WTC11 (cell line): Measurements from ENCODE around the gene KIAA1328. TPM values are rescaled to one million over a fixed set of nuclear protein-coding genes. Genes with fewer than 3 reads are reported as not detected.

Source experiments
- ATAC-seq: fragments of 200-7000 bp; cut with Tn5 transposase; 2 replicates; pipeline ENCODE4 v1.10.0; 2021; ENCODE audit warnings: mild to moderate bottlenecking, moderate library complexity
- Bru-seq: library from RNA; stranded (reverse); fragments of 400-500 nt; gene quantifications from one replicate; lab custom pipeline; 2021; lab: Mats Ljungman, UMichigan
- CTCF ChIA-PET: fragments of 300-600 bp; sonication (Branson Sonifier 250); formaldehyde crosslinking; loops from one replicate; lab custom pipeline; 2021; ENCODE audit warnings: antibody characterized with exemption; lab: Charles Lee
- POLR2A ChIA-PET: fragments of 350-600 bp; sonication (Branson Sonifier 250); formaldehyde crosslinking; loops from one replicate; lab custom pipeline; 2021; ENCODE audit warnings: antibody characterized with exemption; lab: Charles Lee
- DNase-seq: peaks from one replicate; pipeline ENCODE4 v3.0.0; 2021; ENCODE audit warnings: low spot score
- H3K27ac Mint-ChIP-seq: 2 replicates; pipeline ENCODE4 v1.8.0; 2021; ENCODE audit warnings: mixed read lengths
- H3K27me3 Mint-ChIP-seq: 2 replicates; pipeline ENCODE4 v1.8.0; 2021; ENCODE audit warnings: low read depth, mild to moderate bottlenecking, moderate library complexity, mixed read lengths
- H3K36me3 Mint-ChIP-seq: 2 replicates; pipeline ENCODE4 v1.8.0; 2021; ENCODE audit warnings: mixed read lengths
- H3K4me1 Mint-ChIP-seq: 2 replicates; pipeline ENCODE4 v1.8.0; 2022; ENCODE audit warnings: mixed read lengths
- H3K4me3 Mint-ChIP-seq: 2 replicates; pipeline ENCODE4 v1.8.0; 2021; ENCODE audit warnings: mild to moderate bottlenecking, moderate library complexity, mixed read lengths
- H3K9me3 Mint-ChIP-seq: 2 replicates; pipeline ENCODE4 v1.8.0; 2021; ENCODE audit warnings: mixed read lengths
- ATF3 ChIP-seq: sonication (generic); formaldehyde crosslinking; conservative IDR thresholded peaks from 2 replicates; pipeline ENCODE4 v1.8.1; 2022; ENCODE audit warnings: mild to moderate bottlenecking, missing genetic modification reagents
- CBFB ChIP-seq: sonication (generic); formaldehyde crosslinking; IDR thresholded peaks from 2 replicates; pipeline ENCODE4 v1.8.1; 2022; ENCODE audit warnings: mild to moderate bottlenecking, low read depth, missing genetic modification reagents
- EMX1 ChIP-seq: fragments of 250-450 bp; sonication (Bioruptor Pico); IDR thresholded peaks from 2 replicates; pipeline ENCODE4 v1.8.0; 2021; ENCODE audit warnings: mild to moderate bottlenecking
- ERG ChIP-seq: fragments of 250-450 bp; sonication (Bioruptor Pico); IDR thresholded peaks from 2 replicates; pipeline ENCODE4 v1.8.0; 2021; ENCODE audit warnings: mild to moderate bottlenecking
- GTF2I ChIP-seq: fragments of 250-450 bp; sonication (Bioruptor Pico); conservative IDR thresholded peaks from 2 replicates; pipeline ENCODE4 v1.4.0; 2021; ENCODE audit warnings: mild to moderate bottlenecking
- JAZF1 ChIP-seq: fragments of 250-450 bp; sonication (Bioruptor Pico); IDR thresholded peaks from 2 replicates; pipeline ENCODE4 v1.9.0; 2021; ENCODE audit warnings: moderate library complexity, mild to moderate bottlenecking, inconsistent platforms
- MLX ChIP-seq: sonication (generic); formaldehyde crosslinking; IDR thresholded peaks from 2 replicates; pipeline ENCODE4 v1.8.1; 2023; ENCODE audit warnings: mild to moderate bottlenecking, missing genetic modification reagents, moderate library complexity
- NFE2L1 ChIP-seq: sonication (generic); formaldehyde crosslinking; IDR thresholded peaks from 2 replicates; pipeline ENCODE4 v1.8.1; 2023; ENCODE audit warnings: missing genetic modification reagents
- NR3C1 ChIP-seq: sonication (generic); formaldehyde crosslinking; conservative IDR thresholded peaks from 2 replicates; pipeline ENCODE4 v1.8.1; 2023; ENCODE audit warnings: low read depth, mild to moderate bottlenecking, missing genetic modification reagents
- OVOL2 ChIP-seq: fragments of 250-450 bp; sonication (Bioruptor Pico); IDR thresholded peaks from 2 replicates; pipeline ENCODE4 v1.9.0; 2021; ENCODE audit warnings: mild to moderate bottlenecking, borderline replicate concordance
- TCF7 ChIP-seq: sonication (generic); formaldehyde crosslinking; IDR thresholded peaks from 2 replicates; pipeline ENCODE4 v1.8.0; 2022; ENCODE audit warnings: mild to moderate bottlenecking, low read depth, missing genetic modification reagents, moderate library complexity
- TP53 ChIP-seq: sonication (generic); formaldehyde crosslinking; IDR thresholded peaks from 2 replicates; pipeline ENCODE4 v1.8.1; 2023; ENCODE audit warnings: mild to moderate bottlenecking, missing genetic modification reagents
- ZNF121 ChIP-seq: sonication (generic); formaldehyde crosslinking; IDR thresholded peaks from 2 replicates; pipeline ENCODE4 v1.8.0; 2023; ENCODE audit warnings: missing genetic modification reagents
- ZNF263 ChIP-seq: sonication (generic); formaldehyde crosslinking; IDR thresholded peaks from 2 replicates; pipeline ENCODE4 v1.8.1; 2022; ENCODE audit warnings: low read depth, mild to moderate bottlenecking, moderate library complexity, missing genetic modification reagents
- ZNF281 ChIP-seq: sonication (generic); formaldehyde crosslinking; IDR thresholded peaks from 2 replicates; pipeline ENCODE4 v1.8.0; 2023; ENCODE audit warnings: mild to moderate bottlenecking, missing genetic modification reagents
- ZNF317 ChIP-seq: sonication (generic); formaldehyde crosslinking; IDR thresholded peaks from 2 replicates; pipeline ENCODE4 v1.8.1; 2023; ENCODE audit warnings: low read depth, mild to moderate bottlenecking, moderate library complexity, missing genetic modification reagents, borderline replicate concordance
- ZNF416 ChIP-seq: fragments of 250-450 bp; sonication (Bioruptor Pico); IDR thresholded peaks from 2 replicates; pipeline ENCODE4 v1.9.0; 2021; ENCODE audit warnings: mild to moderate bottlenecking, inconsistent platforms
- ZNF532 ChIP-seq: fragments of 250-450 bp; sonication (Bioruptor Pico); IDR thresholded peaks from 2 replicates; pipeline ENCODE4 v1.9.0; 2021; ENCODE audit warnings: mild to moderate bottlenecking, borderline replicate concordance
- ZSCAN18 ChIP-seq: fragments of 250-450 bp; sonication (Bioruptor Pico); IDR thresholded peaks from 2 replicates; pipeline ENCODE4 v2.1.2; 2022; ENCODE audit warnings: mild to moderate bottlenecking, moderate library complexity
- long read RNA-seq, 3 experiments: library from RNA in 1 of 3; library from capped mRNA in 1 of 3; library from polyadenylated mRNA in 1 of 3; unstranded in 2 of 3; stranded (forward) in 1 of 3; transcript quantifications; one replicate each; pipeline ENCODE4 v2.0.0, GENCODE V29; 2021
- total RNA-seq: library from RNA; stranded (reverse); gene quantifications from 3 replicates; pipeline ENCODE4 v1.2.3, GENCODE V29; 2021
- TF ChIP-seq, protein P1 (sequence below): sonication (generic); formaldehyde crosslinking; IDR thresholded peaks from 2 replicates; pipeline ENCODE4 v1.8.0; 2023; ENCODE audit warnings: missing genetic modification reagents
- TF ChIP-seq, protein P2 (sequence below): sonication (generic); formaldehyde crosslinking; IDR thresholded peaks from 2 replicates; pipeline ENCODE4 v1.8.0; 2022; ENCODE audit warnings: mild to moderate bottlenecking, missing genetic modification reagents

The KIAA1328 gene
- total RNA-seq (4.8 to 5.5 TPM (median 5.3 TPM) in 3 replicates), Bru-seq, nascent RNA (percentile 61 among the genes with signal in this experiment)
- long read RNA-seq, experiment 1, full-length matches to known transcripts: 4 of 22 reads
- long read RNA-seq, experiment 1, partial matches to known transcripts: 0 of 22 reads
- long read RNA-seq, experiment 1, other reads (novel, unspliced or antisense): 18 of 22 reads
- long read RNA-seq, experiment 2, partial matches to known transcripts: 0 of 6 reads
- long read RNA-seq, experiment 2, other reads (novel, unspliced or antisense): 4 of 6 reads
- long read RNA-seq, experiment 3, partial matches to known transcripts: 0 of 4 reads
- long read RNA-seq, experiment 3, other reads (novel, unspliced or antisense): 4 of 4 reads

DNA sequence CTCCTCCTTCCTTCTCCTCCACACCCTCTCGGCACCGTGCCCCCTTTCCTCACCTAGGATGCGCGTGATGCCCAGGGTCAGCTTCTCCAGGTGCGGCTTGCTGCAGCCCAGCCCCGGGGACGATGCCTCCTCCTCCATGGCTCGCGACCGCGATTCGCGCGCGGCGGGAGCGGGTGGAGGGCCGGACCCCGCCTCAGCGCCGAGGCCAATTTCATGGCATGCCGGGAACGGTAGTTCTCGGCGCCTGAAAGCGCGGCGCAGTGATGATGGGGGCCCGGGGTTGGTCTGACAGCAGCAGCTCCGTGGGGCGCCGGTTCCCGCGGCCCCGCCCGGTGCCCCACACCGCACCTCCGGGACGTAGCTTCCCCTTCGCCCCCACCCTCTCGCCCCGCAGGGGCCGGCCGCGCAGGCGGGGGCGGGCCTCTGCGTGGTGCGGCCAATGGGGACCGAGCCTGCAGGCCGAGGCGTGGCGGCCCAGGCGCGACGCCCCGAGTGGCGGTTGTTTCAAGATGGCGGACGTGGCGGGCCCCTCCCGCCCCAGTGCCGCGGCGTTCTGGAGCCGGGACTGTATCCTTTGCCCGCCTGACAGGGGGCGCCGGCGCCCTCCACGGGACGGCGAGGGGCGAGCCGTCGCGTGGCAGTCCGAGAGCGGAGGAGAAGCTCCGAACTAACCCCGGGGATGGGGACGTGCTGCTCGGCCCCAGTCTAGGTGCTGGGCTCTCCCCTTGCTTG is at the start of gene KIAA1328, which contains the start of gene TPGS2:
TSS of gene KIAA1328 (plus strand) at position 498 of the 732 bp plus-strand sequence. CDS start at position 510, 12 bp downstream.
TSS of gene TPGS2 (minus strand) at position 373 of the 732 bp plus-strand sequence. CDS start at position 138, 235 bp downstream.
- DNase-seq (peak; percentile 83), ATAC-seq (peak; percentile 90)
- Mint-ChIP-seq H3K9me3 (no peaks in the 10 kb centered on the region), H3K36me3 (peaks cover 15% of the 10 kb centered on the region), H3K4me1 (peaks cover 19% of the 10 kb centered on the region), H3K27ac (peak within 1 kb of the TSS; percentile 92), H3K4me3 (peak within 1 kb of the TSS; percentile 79), H3K27me3 (no peaks in the 10 kb centered on the region; the same call in 1 of the 2 replicates)
- POLR2A ChIA-PET: interaction anchor here (0.6 to 1.2 kb wide), 2 partner anchors 49 to 71 kb away, joined by 3 to 7 read pairs; no protein-coding TSS in a partner anchor
- CTCF ChIA-PET: interaction anchor here (0.7 to 2.2 kb wide), 8 partner anchors 8 to 141 kb away, joined by 3 to 20 read pairs (median 3); no protein-coding TSS in a partner anchor
- no peak for TF ChIP-seq JAZF1 (CRISPR knock-in tag)
- TF ChIP-seq EMX1 (CRISPR knock-in tag): peak; percentile 70; the same call in 1 of the 2 replicates
- peak; percentile 88; the same call in 1 of the 2 replicates for TF ChIP-seq ZNF532 (CRISPR knock-in tag)
- TF ChIP-seq OVOL2 (CRISPR knock-in tag): no peak
- no peak for TF ChIP-seq ZNF416 (CRISPR knock-in tag)
- TF ChIP-seq, protein P1, sequence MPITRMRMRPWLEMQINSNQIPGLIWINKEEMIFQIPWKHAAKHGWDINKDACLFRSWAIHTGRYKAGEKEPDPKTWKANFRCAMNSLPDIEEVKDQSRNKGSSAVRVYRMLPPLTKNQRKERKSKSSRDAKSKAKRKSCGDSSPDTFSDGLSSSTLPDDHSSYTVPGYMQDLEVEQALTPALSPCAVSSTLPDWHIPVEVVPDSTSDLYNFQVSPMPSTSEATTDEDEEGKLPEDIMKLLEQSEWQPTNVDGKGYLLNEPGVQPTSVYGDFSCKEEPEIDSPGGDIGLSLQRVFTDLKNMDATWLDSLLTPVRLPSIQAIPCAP (CRISPR knock-in tag): no peak
- TF ChIP-seq ZSCAN18: peak; percentile 88
- no peak for TF ChIP-seq TCF7 (CRISPR knock-in tag)
- peak; percentile 94 for TF ChIP-seq ERG (CRISPR knock-in tag)
- TF ChIP-seq, protein P2, sequence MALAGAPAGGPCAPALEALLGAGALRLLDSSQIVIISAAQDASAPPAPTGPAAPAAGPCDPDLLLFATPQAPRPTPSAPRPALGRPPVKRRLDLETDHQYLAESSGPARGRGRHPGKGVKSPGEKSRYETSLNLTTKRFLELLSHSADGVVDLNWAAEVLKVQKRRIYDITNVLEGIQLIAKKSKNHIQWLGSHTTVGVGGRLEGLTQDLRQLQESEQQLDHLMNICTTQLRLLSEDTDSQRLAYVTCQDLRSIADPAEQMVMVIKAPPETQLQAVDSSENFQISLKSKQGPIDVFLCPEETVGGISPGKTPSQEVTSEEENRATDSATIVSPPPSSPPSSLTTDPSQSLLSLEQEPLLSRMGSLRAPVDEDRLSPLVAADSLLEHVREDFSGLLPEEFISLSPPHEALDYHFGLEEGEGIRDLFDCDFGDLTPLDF (CRISPR knock-in tag): no peak
- TF ChIP-seq ATF3 (CRISPR knock-in tag): no peak
- TF ChIP-seq ZNF317 (CRISPR knock-in tag): peak; percentile 50; the same call in 1 of the 2 replicates
- peak; percentile 61; the same call in 1 of the 2 replicates for TF ChIP-seq ZNF263 (CRISPR knock-in tag)
- no peak; the same call in 1 of the 2 replicates for TF ChIP-seq NFE2L1 (CRISPR knock-in tag)
- no peak for TF ChIP-seq MLX (CRISPR knock-in tag)
- TF ChIP-seq NR3C1 (CRISPR knock-in tag): no peak
- TF ChIP-seq ZNF281 (CRISPR knock-in tag): no peak
- TF ChIP-seq TP53 (CRISPR knock-in tag): no peak
- TF ChIP-seq GTF2I (CRISPR knock-in tag): 0 out of 2 replicates have a peak, but pooled peaks have one; percentile 30
- TF ChIP-seq CBFB: no peak
- TF ChIP-seq ZNF121 (CRISPR knock-in tag): peak; percentile 91
